GM19468 (cell line): ENCODE data around the gene RNASE1.
"Not testable (repeated sequence)": the region's sequence is repeated elsewhere in the genome, so short reads cannot be mapped to it uniquely, and the experiment has no call there.

Source experiments
- ATAC-seq: cut with Tn5 transposase; IDR thresholded peaks from one replicate; pipeline ENCODE4 v1.9.1; 2021; ENCODE audit warnings: mild to moderate bottlenecking, moderate library complexity, moderate number of reproducible peaks; ENCODE audit not compliant: unreplicated experiment; ENCODE audit errors: extremely low read depth

The RNASE1 gene

GRCh38 chr14:20775901-20776300 is 26.7 kb downstream of the RNASE1 start:
- ATAC-seq: no peak

- no peak for ATAC-seq
Observed at GRCh38 chr14:20775043-20775442, 27.6 kb downstream of the RNASE1 start.

GRCh38 chr14:20774258-20774824 is 28.3 kb downstream of the RNASE1 start:
- ATAC-seq: no peak

GRCh38 chr14:20772650-20773049 is 30.0 kb downstream of the RNASE1 start:
- no peak for ATAC-seq

GRCh38 chr14:20769421-20769820 is 33.2 kb downstream of the RNASE1 start:
- ATAC-seq: no peak

GRCh38 chr14:20768593-20768892 is 34.1 kb downstream of the RNASE1 start:
- ATAC-seq: no peak

GRCh38 chr14:20760950-20761349 is 41.7 kb downstream of the RNASE1 start:
- no peak for ATAC-seq

- ATAC-seq: not testable (repeated sequence)
Observed at GRCh38 chr14:20759465-20759864, 43.2 kb downstream of the RNASE1 start.

- ATAC-seq: no peak
Observed at GRCh38 chr14:20757965-20758364, 44.7 kb downstream of the RNASE1 start.

GRCh38 chr14:20755037-20755436 is 47.6 kb downstream of the RNASE1 start:
- no peak for ATAC-seq

- ATAC-seq: no peak
Observed at GRCh38 chr14:20754308-20754707, 48.3 kb downstream of the RNASE1 start.

- ATAC-seq: no peak
Observed at GRCh38 chr14:20751963-20752562, 50.6 kb downstream of the RNASE1 start.
